Measurements from ENCODE around the gene CPLANE2. TPM values are rescaled to one million over a fixed set of nuclear protein-coding genes. Genes with fewer than 3 reads are reported as not detected.
A peak's percentile ranks its signal among the peaks of the same experiment; 100 is the strongest.

The CPLANE2 gene
- total RNA-seq, 1 donor from 2014 or later = 8.6 TPM

DNA sequence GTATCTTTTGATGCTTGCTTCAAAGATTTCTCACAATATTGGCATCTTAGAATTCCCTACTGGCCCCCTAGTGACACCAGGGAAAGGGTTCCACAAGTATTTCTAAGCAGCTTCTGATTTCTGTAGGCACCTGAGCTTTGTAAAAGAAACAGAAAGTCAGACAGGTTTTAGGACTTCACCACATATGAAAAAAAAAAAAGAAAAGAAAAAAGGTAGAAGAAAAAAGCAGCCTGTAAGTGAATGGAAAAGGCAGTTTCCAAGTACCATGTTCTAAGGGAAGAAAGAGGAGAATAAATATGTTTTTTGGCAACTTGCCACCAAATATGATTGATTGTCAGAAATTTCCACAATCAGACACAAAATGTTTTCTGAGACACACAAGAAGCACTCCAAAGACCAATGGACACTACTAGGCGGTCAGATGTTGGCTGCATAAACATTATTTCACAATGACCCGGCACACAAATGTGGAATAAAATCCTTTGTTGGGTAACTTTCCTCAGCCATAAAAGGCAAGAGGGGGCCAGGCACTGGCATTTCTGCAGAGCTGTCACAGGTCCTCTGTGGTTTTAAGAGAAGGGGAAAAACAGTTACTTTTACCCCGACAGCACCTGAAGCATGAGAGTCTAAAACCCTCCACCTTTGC is 12.7 kb upstream of the CPLANE2 start:
- Histone ChIP-seq H3K9me3 (ENCODE audit: insufficient read depth, low read depth, low read length) (no peaks in the 10 kb centered on the region), H3K4me2 (ENCODE audit: low read length) (no peak overlapping the region), H4K20me1 (ENCODE audit: insufficient read depth, low read length) (peaks cover 21% of the 10 kb centered on the region), H3K27me3 (ENCODE audit: insufficient read depth, low read length) (no peaks in the 10 kb centered on the region), H3K4me1 (ENCODE audit: insufficient read depth, low read length) (peaks cover 24% of the 10 kb centered on the region), H2AFZ (ENCODE audit: low read depth, low read length) (no peak overlapping the region), H3K27ac (ENCODE audit: low read depth, low read length) (no peak overlapping the region), H3K9ac (ENCODE audit: low read length) (no peak overlapping the region), H3K4me3 (ENCODE audit: insufficient read depth, low read depth, low read length) (no peak overlapping the region), H3K79me2 (ENCODE audit: insufficient read depth, low read length) (no peaks in the 10 kb centered on the region), H3K36me3 (ENCODE audit: insufficient read depth, low read length) (peaks cover 22% of the 10 kb centered on the region)
- Mint-ChIP-seq H3K4me3 (ENCODE audit: unreplicated experiment) (no peak overlapping the region), H3K36me3 (ENCODE audit: low read depth, unreplicated experiment) (peaks cover 30% of the 10 kb centered on the region), H3K9me3 (ENCODE audit: unreplicated experiment) (no peaks in the 10 kb centered on the region), H3K27me3 (ENCODE audit: low read depth, unreplicated experiment) (no peaks in the 10 kb centered on the region), H3K4me1 (ENCODE audit: low read depth, unreplicated experiment) (peaks cover 31% of the 10 kb centered on the region), H3K27ac (ENCODE audit: unreplicated experiment) (no peak overlapping the region)
- no peak for TF ChIP-seq EZH2 (IDR thresholded peaks at IDR 0.05; ENCODE audit: insufficient read depth, low read length)
- TF ChIP-seq, protein P1, sequence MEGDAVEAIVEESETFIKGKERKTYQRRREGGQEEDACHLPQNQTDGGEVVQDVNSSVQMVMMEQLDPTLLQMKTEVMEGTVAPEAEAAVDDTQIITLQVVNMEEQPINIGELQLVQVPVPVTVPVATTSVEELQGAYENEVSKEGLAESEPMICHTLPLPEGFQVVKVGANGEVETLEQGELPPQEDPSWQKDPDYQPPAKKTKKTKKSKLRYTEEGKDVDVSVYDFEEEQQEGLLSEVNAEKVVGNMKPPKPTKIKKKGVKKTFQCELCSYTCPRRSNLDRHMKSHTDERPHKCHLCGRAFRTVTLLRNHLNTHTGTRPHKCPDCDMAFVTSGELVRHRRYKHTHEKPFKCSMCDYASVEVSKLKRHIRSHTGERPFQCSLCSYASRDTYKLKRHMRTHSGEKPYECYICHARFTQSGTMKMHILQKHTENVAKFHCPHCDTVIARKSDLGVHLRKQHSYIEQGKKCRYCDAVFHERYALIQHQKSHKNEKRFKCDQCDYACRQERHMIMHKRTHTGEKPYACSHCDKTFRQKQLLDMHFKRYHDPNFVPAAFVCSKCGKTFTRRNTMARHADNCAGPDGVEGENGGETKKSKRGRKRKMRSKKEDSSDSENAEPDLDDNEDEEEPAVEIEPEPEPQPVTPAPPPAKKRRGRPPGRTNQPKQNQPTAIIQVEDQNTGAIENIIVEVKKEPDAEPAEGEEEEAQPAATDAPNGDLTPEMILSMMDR (IDR thresholded peaks at IDR 0.05; ENCODE audit: insufficient read depth, low read depth, low read length) = no peak
- DNase-seq (ENCODE audit: low read depth) (peak; percentile 43), FAIRE-seq (no peak)

DNA sequence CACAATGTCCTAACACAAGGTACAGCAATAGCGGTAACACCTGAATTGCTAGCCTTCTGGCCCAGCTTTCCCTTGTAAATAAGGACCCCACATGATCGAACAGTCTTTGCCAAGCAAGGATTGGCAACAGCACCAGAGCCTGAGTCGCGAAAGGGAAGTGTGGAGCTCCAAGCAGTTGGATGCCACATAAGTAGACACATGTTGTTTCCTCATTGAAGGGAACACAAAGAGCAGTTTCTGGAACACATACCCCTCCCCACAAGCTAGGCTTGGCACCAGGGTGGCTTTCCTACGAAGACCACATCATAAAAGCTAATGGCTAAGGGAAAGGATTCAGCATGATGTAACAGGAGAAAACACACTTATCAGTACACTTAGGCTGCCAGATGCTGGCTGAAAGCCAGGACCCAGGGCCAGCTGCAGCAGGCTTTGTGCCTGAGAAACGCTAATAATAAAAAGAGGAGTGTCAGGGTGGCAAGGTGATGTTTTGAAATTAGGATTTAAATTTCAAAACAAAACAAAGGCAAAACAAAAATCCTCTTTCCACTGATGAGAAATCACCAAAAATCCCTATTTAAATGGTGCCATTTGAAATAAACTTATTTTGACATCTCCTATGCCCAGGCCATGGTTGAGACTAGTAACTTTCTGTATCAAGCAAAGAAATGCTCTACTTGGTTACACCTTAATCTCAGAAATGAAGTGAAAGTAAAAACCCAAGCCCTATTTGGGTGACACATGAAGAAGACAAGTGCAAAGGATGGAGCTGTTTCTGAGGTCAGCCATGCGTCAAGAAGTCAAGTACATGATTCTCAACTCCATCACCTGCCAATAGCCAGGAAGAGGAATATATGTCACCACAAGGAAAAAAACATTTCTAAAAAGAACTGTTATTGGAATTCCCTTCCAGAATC is 11.9 kb upstream of the CPLANE2 start:
- Mint-ChIP-seq H3K27ac (ENCODE audit: unreplicated experiment) (peak overlapping the region; percentile 79), H3K27me3 (ENCODE audit: low read depth, unreplicated experiment) (no peaks in the 10 kb centered on the region), H3K4me1 (ENCODE audit: low read depth, unreplicated experiment) (peaks cover 25% of the 10 kb centered on the region), H3K9me3 (ENCODE audit: unreplicated experiment) (no peaks in the 10 kb centered on the region), H3K4me3 (ENCODE audit: unreplicated experiment) (no peak overlapping the region), H3K36me3 (ENCODE audit: low read depth, unreplicated experiment) (peaks cover 26% of the 10 kb centered on the region)
- no peaks in the 10 kb centered on the region for H3K27me3 ChIP-seq (ENCODE audit: insufficient read depth, low read length)
- H3K79me2 ChIP-seq (ENCODE audit: insufficient read depth, low read length) = no peaks in the 10 kb centered on the region
- H3K9ac ChIP-seq (ENCODE audit: low read length) = no peak overlapping the region
- peak overlapping the region; percentile 32 for H3K4me2 ChIP-seq (ENCODE audit: low read length)
- peaks cover 22% of the 10 kb centered on the region for H3K36me3 ChIP-seq (ENCODE audit: insufficient read depth, low read length)
- no peak overlapping the region for H2AFZ ChIP-seq (ENCODE audit: low read depth, low read length)
- TF ChIP-seq, protein P1 (IDR thresholded peaks at IDR 0.05; ENCODE audit: insufficient read depth, low read depth, low read length) = no peak
- no peak for TF ChIP-seq EZH2 (IDR thresholded peaks at IDR 0.05; ENCODE audit: insufficient read depth, low read length)
- FAIRE-seq (peak; percentile 5), DNase-seq (ENCODE audit: low read depth) (peak; percentile 81)
- H3K4me3 ChIP-seq (ENCODE audit: insufficient read depth, low read depth, low read length) = no peak overlapping the region
- H4K20me1 ChIP-seq (ENCODE audit: insufficient read depth, low read length) = peaks cover 19% of the 10 kb centered on the region
- H3K27ac ChIP-seq (ENCODE audit: low read depth, low read length) = no peak overlapping the region
- H3K4me1 ChIP-seq (ENCODE audit: insufficient read depth, low read length) = peaks cover 20% of the 10 kb centered on the region
- no peaks in the 10 kb centered on the region for H3K9me3 ChIP-seq (ENCODE audit: insufficient read depth, low read depth, low read length)
